GM21576 (cell line): ENCODE data around the gene APBA3.

Source experiments
- ATAC-seq: cut with Tn5 transposase; IDR thresholded peaks from one replicate; pipeline ENCODE4 v1.9.1; 2021; ENCODE audit warnings: mild to moderate bottlenecking, moderate library complexity; ENCODE audit not compliant: unreplicated experiment

Gene APBA3

DNA sequence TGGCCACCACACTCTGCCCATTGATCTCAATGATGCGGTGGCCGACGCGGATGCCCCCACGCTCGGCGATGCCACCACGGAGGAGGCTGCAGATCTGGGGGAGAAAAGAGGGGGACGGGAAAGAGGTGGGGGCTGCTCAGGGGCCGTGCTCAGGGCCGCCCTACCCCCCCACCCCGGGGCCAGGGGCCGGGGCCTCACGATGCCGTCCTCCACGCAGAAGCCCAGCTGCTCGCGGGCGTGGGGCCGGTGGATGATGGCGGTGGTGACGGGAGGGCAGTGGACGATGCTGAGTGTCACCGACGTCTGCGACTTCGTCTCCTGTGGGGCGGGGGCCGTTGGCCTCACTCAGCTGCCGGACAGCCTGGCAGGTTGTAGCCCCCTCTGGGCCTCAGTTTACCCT is 10.3 kb downstream of the APBA3 start:
- ATAC-seq = no peak

DNA sequence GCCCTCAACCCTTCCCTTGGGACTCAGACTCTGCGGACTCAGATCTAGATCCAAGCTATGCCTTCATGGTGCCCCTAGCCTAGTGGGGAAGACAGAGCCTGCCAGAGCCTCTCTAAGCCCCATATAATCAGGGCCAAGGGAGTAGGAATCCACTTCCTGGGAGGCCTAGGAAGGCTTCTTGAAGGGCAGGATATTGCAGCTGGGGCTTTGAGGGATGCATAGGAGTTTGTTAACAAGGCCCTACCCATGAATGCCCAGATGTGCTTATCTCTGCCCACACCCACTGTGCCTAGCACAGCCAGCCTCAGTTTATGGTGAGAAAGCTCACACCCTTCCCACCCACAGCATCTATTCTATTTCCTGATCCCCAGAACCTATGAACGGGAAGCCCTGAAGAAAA is 11.3 kb downstream of the APBA3 start:
- no peak for ATAC-seq

- no peak for ATAC-seq
Measured at GRCh38 chr19:3748965-3749364, 12.5 kb downstream of the APBA3 start.

DNA sequence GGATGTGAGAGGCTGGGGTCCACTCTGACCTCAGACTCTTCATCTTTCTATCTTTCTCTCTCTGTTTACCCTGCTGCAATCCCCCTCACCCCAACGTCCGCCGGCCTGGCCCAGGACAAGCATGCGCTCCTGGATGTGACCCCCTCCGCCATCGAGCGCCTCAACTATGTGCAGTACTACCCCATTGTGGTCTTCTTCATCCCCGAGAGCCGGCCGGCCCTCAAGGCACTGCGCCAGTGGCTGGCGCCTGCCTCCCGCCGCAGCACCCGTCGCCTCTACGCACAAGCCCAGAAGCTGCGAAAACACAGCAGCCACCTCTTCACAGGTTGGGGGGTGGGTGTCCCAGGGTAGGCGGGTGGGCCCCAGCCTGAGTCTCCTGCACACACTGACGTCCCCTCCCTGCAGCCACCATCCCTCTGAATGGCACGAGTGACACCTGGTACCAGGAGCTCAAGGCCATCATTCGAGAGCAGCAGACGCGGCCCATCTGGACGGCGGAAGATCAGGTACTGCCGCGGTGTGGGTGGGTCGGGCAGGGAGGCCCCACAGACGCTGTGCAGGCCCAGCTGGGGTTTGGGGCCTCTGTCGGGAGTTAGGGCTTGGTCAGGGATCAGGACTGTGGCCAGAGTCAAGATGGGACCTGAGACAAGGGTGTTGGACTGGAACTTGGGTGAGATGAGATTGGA is 15.0 kb downstream of the APBA3 start:
- ATAC-seq = no peak

- ATAC-seq = no peak
Measured at GRCh38 chr19:3745363-3746045, 16.0 kb downstream of the APBA3 start.

GRCh38 chr19:3743486-3743885 is 18.0 kb downstream of the APBA3 start:
- ATAC-seq = no peak

DNA sequence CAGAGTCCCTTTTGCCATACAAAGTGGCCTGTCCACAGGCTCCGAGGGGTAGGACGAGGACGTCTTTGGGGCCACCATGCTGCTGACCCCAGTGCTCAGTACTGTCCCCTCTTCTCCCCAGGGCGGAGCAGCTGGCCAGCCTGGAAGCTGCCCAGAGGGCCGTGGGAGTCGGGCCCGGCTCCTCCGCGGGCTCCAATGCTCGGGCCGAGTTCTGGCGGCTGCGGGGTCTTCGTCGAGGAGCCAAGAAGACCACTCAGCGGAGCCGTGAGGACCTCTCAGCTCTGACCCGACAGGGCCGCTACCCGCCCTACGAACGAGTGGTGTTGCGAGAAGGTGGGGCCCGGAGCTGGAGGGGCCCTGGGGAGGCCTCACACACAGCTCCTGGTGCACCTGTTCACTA is 21.1 kb downstream of the APBA3 start:
- no peak for ATAC-seq

GRCh38 chr19:3738477-3739220 is 22.8 kb downstream of the APBA3 start:
- ATAC-seq = no peak

DNA sequence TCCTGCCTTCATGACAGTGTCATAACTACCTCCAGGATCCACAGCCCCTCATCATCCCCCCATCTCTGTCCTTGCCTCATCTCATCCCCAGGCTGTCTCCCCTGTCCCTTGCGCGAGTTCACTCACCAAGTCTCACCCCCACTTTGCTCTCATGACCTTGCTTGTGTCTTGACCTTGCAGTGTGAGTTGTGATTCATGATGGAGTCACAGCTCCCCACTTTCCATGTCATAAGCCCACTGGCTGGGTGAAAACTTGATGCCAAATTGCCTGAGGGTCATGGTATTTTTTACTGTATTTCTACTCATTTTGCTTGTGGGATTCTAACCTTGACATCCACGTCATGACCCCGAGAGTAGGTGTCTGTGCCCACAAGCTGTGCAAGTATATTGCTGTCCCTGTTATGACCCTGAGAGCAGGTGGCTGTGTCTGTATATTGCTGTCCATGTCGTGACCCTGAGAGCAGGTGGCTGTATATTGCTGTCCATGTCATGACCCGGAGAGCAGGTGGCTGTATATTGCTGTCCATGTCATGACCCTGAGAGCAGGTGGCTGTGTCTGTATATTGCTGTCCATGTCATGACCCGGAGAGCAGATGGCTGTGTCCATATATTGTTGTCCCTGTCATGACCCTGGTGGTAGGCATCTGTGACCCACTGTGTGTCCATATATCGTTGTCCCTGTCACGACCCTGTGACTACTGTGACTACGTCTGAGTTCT is 23.8 kb downstream of the APBA3 start:
- ATAC-seq = no peak

DNA sequence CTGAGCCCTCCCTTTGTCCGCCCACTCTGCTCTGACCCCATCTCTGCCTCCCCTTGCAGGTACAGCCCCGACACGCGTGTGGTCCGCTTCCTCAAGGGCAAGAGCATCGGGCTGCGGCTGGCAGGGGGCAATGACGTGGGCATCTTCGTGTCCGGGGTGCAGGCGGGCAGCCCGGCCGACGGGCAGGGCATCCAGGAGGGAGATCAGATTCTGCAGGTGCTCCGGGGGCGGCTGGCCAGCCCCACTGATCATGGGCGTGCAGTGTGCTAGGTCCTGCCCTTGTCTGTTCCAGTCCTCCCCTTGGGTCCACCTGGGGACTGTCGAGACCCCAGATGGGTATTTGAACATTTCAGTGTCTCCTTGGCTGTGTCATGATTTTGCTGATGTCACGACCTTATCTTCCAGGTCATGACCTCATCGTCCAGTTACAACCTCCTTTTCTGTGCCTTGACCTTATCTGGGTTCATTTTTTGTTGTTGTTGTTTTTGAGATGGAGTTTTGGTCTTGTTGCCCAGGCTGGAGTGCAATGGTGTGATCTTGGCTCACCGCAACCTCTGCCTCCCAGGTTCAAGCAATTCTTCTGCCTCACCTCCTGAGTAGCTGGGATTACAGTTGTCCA is 25.3 kb downstream of the APBA3 start:
- no peak for ATAC-seq

DNA sequence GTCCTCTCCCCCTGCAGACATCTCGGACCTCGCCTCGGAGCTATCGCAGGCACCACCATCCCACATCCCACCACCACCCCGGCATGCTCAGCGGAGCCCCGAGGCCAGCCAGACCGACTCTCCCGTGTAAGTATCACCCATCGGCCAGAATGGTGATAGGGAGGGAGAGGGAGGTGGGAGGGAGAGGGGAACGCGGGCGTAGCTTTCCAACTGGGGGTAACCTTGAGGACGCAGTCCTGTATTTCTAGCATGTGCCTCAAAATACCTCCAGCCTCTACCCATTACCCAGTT is 27.2 kb downstream of the APBA3 start:
- ATAC-seq = no peak

- ATAC-seq = no peak
Measured at GRCh38 chr19:3733549-3734309, 27.8 kb downstream of the APBA3 start.

DNA sequence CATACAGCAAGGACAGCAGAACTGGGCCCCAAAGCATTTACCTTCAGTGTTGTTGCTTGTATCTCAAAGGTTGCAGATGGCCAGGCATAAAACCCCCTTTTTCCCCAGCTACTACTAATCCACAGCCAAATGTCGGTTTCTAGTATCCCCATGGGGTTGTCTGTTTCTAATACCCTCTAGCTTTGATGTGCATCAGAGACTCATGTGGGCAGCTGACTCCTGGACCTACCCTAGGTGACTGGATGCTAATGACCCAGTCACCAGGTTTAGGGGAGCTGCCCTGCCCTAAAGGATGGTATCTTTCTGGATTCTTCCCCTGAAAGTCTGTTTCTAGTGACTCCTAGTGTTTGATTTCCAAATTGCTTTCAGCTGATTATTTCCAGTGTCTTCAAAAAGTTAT is 29.4 kb downstream of the APBA3 start:
- ATAC-seq = no peak

DNA sequence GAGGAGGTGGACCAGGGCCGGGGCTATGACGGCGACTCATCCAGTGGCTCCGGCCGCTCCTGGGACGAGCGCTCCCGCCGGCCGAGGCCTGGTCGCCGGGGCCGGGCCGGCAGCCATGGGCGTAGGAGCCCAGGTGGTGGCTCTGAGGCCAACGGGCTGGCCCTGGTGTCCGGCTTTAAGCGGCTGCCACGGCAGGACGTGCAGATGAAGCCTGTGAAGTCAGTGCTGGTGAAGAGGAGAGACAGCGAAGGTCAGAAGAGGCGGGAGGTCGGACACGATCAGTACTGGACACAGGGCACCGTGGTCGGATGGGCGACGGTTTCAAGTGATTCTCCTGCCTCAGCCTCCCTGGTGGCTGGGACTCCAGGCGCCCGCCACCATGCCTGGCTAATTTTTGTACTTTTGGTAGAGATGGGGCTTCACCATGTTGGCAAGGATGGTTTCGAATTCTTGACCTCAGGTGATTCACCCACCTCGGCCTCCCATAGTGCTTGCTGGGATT is 31.0 kb downstream of the APBA3 start:
- no peak for ATAC-seq

DNA sequence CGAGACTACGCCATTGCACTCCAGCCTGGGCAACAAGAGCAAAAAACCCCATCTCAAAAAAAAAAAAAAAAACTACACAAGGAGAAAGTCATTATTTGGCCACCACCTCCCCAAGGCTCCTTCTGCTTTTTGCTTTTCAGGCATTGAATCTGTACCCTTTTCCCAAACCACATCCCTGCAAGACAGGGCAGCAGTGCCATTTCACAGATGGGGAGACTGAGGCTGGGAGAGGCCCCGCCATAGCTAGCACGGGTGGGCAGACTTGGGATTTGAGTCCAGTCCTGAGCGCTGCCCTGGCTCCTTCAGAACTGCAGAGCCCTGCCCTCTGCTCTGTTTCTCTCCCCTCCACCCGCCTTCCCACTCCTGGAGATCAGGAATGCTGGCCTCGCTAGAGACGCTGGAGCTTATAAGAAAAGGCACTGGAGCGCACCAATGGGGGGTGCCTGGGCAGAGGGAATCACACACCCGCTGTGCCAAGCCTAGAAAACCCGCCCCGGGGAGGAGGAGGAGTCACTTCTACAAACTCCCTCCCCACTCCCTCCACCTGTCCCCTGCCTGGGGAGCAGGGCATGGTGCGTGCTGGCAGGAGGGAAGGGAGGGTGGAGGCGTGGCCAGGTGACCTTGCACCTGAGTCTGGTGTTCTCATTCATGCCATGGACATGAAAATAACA is 35.7 kb downstream of the APBA3 start:
- ATAC-seq = no peak

- no peak for ATAC-seq
Measured at GRCh38 chr19:3725121-3725520, 36.4 kb downstream of the APBA3 start.

- ATAC-seq = no peak
Measured at GRCh38 chr19:3723883-3724282, 37.6 kb downstream of the APBA3 start.

- no peak for ATAC-seq
Measured at GRCh38 chr19:3723110-3723488, 38.4 kb downstream of the APBA3 start.

GRCh38 chr19:3722443-3723109 is 38.9 kb downstream of the APBA3 start:
- ATAC-seq = no peak
